K562 (cell line): ENCODE measurements around the gene RNF180. TPM values are rescaled to one million over a fixed set of nuclear protein-coding genes. Genes with fewer than 3 reads are reported as not detected.

Experiments
- GATAD2B ChIP-seq: fragments of 450-650 bp; IDR thresholded peaks from 2 replicates; pipeline ENCODE4 v1.6.1; 2017; ENCODE audit warnings: mild to moderate bottlenecking, borderline replicate concordance
- HDGF ChIP-seq: fragments of 450-650 bp; IDR thresholded peaks from 2 replicates; pipeline ENCODE4 v1.6.1; 2016
- ZNF407 ChIP-seq: fragments of 450-650 bp; IDR thresholded peaks from 2 replicates; pipeline ENCODE4 v1.6.1; 2016; ENCODE audit warnings: low read depth
- polyA plus RNA-seq, 8 experiments: library from polyadenylated mRNA; depleted of rRNA in 4 of 8; stranded (reverse) in 5 of 8; unstranded in 3 of 8; fragments of >200 nt; fragmentation: Nextera tagmentation in 2 of 8; fragmentation: Illumina TruSeq in 1 of 8; extraction: Ambion mirVana in 2 of 8; extraction: Trizol in 1 of 8; gene quantifications; 2 replicates each; pipeline versions ENCODE4 v1.2.1 to v1.2.3, GENCODE V29; 2011 to 2014; ENCODE audit warnings: inconsistent platforms in 1 of 8, missing spikeins in 1 of 8
- total RNA-seq, 7 experiments: library from RNA; depleted of rRNA in 6 of 7; stranded (reverse); fragments of >200 nt in 6 of 7; fragmentation: Illumina TruSeq in 2 of 7; extraction: Trizol in 2 of 7; gene quantifications; 2 replicates each; pipeline versions ENCODE4 v1.2.1 to v1.2.3, GENCODE V29; 2011 to 2021; ENCODE audit warnings: low replicate concordance in 1 of 7
- TF ChIP-seq, protein P1 (sequence below): fragments of 250-450 bp; sonication (Bioruptor Pico); IDR thresholded peaks from 2 replicates; pipeline ENCODE4 v1.8.0; 2021; ENCODE audit warnings: mild to moderate bottlenecking, moderate library complexity
- TF ChIP-seq, protein P2 (sequence below): sonication (generic); formaldehyde crosslinking; IDR thresholded peaks from 2 replicates; pipeline ENCODE4 v1.8.0; 2022; ENCODE audit warnings: mild to moderate bottlenecking, missing genetic modification reagents

RNF180 gene
- total and polyA plus RNA-seq, 9 of the 15 experiments (the other 6 are each of a cell fraction or from before 2014, with no cell fraction given): 0.05 TPM; not detected in 8

DNA sequence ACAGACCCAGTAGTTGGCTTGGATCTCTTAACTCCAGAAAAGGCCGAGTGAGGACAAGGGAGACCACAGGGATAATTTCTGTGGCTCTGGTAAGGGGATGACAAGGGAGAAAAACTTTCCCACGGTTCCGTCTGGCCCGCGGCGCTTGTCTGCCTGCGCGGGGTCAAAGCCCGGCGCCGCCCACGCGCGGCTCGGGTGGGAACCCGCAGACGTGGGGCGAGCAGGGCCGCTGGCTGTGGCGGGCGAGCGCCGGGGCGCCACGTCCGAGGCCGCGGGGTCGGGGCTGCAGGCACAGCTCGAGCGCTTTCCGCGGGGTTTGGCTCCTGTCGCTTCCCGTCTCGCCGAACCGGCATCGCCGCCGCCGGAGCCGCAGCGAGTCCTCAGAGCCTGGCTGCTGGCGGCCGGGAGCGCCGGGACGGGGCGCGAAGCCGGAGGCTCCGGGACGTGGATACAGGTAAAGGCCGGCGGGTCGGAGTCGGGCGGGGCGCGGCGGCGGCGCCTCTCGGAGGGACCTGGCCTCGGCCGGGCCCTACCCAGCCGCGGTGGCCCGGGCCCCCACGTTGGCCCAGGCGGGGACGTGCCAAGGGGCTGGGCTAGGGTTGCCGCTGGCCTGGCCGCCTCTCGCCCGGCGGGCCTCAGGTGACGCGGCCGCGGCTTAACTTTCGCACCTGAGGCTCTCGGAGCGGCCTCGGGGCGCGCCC lies at the start of gene RNF180 (continued):
- TF ChIP-seq, protein P1, sequence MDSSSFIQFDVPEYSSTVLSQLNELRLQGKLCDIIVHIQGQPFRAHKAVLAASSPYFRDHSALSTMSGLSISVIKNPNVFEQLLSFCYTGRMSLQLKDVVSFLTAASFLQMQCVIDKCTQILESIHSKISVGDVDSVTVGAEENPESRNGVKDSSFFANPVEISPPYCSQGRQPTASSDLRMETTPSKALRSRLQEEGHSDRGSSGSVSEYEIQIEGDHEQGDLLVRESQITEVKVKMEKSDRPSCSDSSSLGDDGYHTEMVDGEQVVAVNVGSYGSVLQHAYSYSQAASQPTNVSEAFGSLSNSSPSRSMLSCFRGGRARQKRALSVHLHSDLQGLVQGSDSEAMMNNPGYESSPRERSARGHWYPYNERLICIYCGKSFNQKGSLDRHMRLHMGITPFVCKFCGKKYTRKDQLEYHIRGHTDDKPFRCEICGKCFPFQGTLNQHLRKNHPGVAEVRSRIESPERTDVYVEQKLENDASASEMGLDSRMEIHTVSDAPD: no peak
- TF ChIP-seq GATAD2B: no peak
- TF ChIP-seq, protein P2, sequence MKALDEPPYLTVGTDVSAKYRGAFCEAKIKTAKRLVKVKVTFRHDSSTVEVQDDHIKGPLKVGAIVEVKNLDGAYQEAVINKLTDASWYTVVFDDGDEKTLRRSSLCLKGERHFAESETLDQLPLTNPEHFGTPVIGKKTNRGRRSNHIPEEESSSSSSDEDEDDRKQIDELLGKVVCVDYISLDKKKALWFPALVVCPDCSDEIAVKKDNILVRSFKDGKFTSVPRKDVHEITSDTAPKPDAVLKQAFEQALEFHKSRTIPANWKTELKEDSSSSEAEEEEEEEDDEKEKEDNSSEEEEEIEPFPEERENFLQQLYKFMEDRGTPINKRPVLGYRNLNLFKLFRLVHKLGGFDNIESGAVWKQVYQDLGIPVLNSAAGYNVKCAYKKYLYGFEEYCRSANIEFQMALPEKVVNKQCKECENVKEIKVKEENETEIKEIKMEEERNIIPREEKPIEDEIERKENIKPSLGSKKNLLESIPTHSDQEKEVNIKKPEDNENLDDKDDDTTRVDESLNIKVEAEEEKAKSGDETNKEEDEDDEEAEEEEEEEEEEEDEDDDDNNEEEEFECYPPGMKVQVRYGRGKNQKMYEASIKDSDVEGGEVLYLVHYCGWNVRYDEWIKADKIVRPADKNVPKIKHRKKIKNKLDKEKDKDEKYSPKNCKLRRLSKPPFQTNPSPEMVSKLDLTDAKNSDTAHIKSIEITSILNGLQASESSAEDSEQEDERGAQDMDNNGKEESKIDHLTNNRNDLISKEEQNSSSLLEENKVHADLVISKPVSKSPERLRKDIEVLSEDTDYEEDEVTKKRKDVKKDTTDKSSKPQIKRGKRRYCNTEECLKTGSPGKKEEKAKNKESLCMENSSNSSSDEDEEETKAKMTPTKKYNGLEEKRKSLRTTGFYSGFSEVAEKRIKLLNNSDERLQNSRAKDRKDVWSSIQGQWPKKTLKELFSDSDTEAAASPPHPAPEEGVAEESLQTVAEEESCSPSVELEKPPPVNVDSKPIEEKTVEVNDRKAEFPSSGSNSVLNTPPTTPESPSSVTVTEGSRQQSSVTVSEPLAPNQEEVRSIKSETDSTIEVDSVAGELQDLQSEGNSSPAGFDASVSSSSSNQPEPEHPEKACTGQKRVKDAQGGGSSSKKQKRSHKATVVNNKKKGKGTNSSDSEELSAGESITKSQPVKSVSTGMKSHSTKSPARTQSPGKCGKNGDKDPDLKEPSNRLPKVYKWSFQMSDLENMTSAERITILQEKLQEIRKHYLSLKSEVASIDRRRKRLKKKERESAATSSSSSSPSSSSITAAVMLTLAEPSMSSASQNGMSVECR: no peak
- no peak for TF ChIP-seq ZNF407
- TF ChIP-seq HDGF: no peak
- TF ChIP-seq, all 486 proteins: peak for 0
